Keratinocyte (primary cell): Measurements from ENCODE around the gene FNDC3A. TPM values are rescaled to one million over a fixed set of nuclear protein-coding genes. Genes with fewer than 3 reads are reported as not detected.

Experiments used
- DNase-seq: peaks from one replicate; pipeline ENCODE4 v3.0.0-alpha.2; 2011; ENCODE audit warnings: low read depth, missing footprints, low spot score
- FAIRE-seq: peaks from 2 replicates; lab custom pipeline; 2011; peaks lifted over from hg19 to GRCh38; lab: Jason Lieb, UNC
- H2AFZ ChIP-seq: 2 replicates; pipeline ENCODE4 v1.6.0; 2012; ENCODE audit warnings: low read length, control low read depth, inconsistent platforms; ENCODE audit not compliant: control insufficient read depth
- H3K27ac ChIP-seq: 2 replicates; pipeline ENCODE4 v1.5.1; 2011; ENCODE audit warnings: low read length; ENCODE audit not compliant: control insufficient read depth, insufficient read depth
- H3K27me3 ChIP-seq: 3 replicates; pipeline ENCODE4 v1.6.0; 2011; ENCODE audit warnings: low read length; ENCODE audit not compliant: control insufficient read depth, insufficient read depth; ENCODE audit errors: extremely low read depth
- H3K36me3 ChIP-seq, 2 experiments: 2 replicates in 1 of 2; 3 replicates in 1 of 2; pipeline ENCODE4 v1.5.1; 2011; ENCODE audit warnings: low read length in 2 of 2, mild to moderate bottlenecking in 1 of 2; ENCODE audit not compliant: control insufficient read depth in 2 of 2, insufficient read depth in 2 of 2; ENCODE audit errors: extremely low read depth in 1 of 2
- H3K4me1 ChIP-seq: 3 replicates; pipeline ENCODE4 v1.5.1; 2011; ENCODE audit warnings: low read length; ENCODE audit not compliant: control insufficient read depth, insufficient read depth; ENCODE audit errors: extremely low read depth
- H3K4me2 ChIP-seq: 3 replicates; pipeline ENCODE4 v1.6.0; 2011; ENCODE audit warnings: low read depth, low read length; ENCODE audit not compliant: control insufficient read depth, insufficient read depth; ENCODE audit errors: extremely low read depth
- H3K4me3 ChIP-seq, 3 experiments: fragments of 200-600 bp in 1 of 3; sonication (generic) in 1 of 3; 2 replicates in 2 of 3; 3 replicates in 1 of 3; pipeline ENCODE4 v1.5.1; 2011 to 2016; ENCODE audit warnings: low read length in 3 of 3, mild to moderate bottlenecking in 3 of 3, control low read depth in 2 of 3, inconsistent platforms in 1 of 3, low read depth in 1 of 3, mixed read lengths in 1 of 3, mixed run types in 1 of 3, moderate library complexity in 1 of 3; ENCODE audit not compliant: control insufficient read depth in 2 of 3, insufficient read depth in 2 of 3; ENCODE audit errors: extremely low read depth in 1 of 3
- H3K79me2 ChIP-seq: 2 replicates; pipeline ENCODE4 v1.6.0; 2012; ENCODE audit warnings: low read length; ENCODE audit not compliant: control insufficient read depth, insufficient read depth
- H3K9ac ChIP-seq: 3 replicates; pipeline ENCODE4 v1.6.0; 2011; ENCODE audit warnings: low read length; ENCODE audit not compliant: control insufficient read depth, insufficient read depth; ENCODE audit errors: extremely low read depth
- H3K9me1 ChIP-seq: 3 replicates; pipeline ENCODE4 v1.6.0; 2011; ENCODE audit warnings: low read length; ENCODE audit not compliant: control insufficient read depth, insufficient read depth; ENCODE audit errors: extremely low read depth
- H3K9me3 ChIP-seq: 2 replicates; pipeline ENCODE4 v1.5.1; 2012; ENCODE audit warnings: low read depth, low read length; ENCODE audit not compliant: control insufficient read depth
- H4K20me1 ChIP-seq: 3 replicates; pipeline ENCODE4 v1.6.0; 2011; ENCODE audit warnings: low read length; ENCODE audit not compliant: control insufficient read depth, insufficient read depth; ENCODE audit errors: extremely low read depth
- CTCF ChIP-seq, 3 experiments: IDR thresholded peaks in 1 of 3; conservative IDR thresholded peaks in 1 of 3; optimal IDR thresholded peaks in 1 of 3; 2 replicates in 2 of 3; 3 replicates in 1 of 3; pipeline versions ENCODE3 to v1.5.1; 2011; ENCODE audit warnings: low read length in 3 of 3, mild to moderate bottlenecking in 3 of 3, moderate library complexity in 2 of 3, control low read depth in 1 of 3, inconsistent platforms in 1 of 3; ENCODE audit not compliant: insufficient read depth in 2 of 3; ENCODE audit errors: extremely low read depth in 1 of 3
- EZH2 ChIP-seq: IDR thresholded peaks from one replicate; pipeline ENCODE4 v1.6.1; 2012; ENCODE audit warnings: inconsistent platforms, mild to moderate bottlenecking, low read length, moderate library complexity
- dilution Hi-C: fragments of 300-500 bp; cut with MboI; formaldehyde crosslinking; loops from one replicate; pipeline ENCODE4 v1.7.0; 2020; ENCODE audit warnings: low sequenced_read_pairs; ENCODE audit not compliant: extremely low pct_ligation_motif_present
- polyA plus RNA-seq, 5 experiments: library from polyadenylated mRNA; depleted of rRNA in 3 of 5; stranded (reverse) in 3 of 5; stranded (forward) in 1 of 5; unstranded in 1 of 5; fragments of >200 nt; gene quantifications; 1 replicate in 1 of 5; 2 replicates in 3 of 5; 3 replicates in 1 of 5; pipeline versions ENCODE4 v1.2.1 to v1.2.3, GENCODE V29; 2011 to 2012; ENCODE audit warnings: missing spikeins in 2 of 5, low read depth in 1 of 5, low replicate concordance in 1 of 5

FNDC3A gene
- polyA plus RNA-seq, 1 donor (not counting 4 experiments of a cell fraction or from before 2014, with no cell fraction given), result 28.4 TPM

GRCh38 chr13:49247643-49248621, 272.2 kb downstream of the FNDC3A start, which contains the start of gene CDADC1:
TSS of gene CDADC1 (plus strand) at chr13:49247925. CDS start at chr13:49248038, 113 bp downstream.
- Histone ChIP-seq H2AFZ (peak within 1 kb of the TSS; percentile 100), H3K27ac (peak within 1 kb of the TSS; percentile 90), H3K4me3 (peak within 1 kb of the TSS; percentile 72 to 95 (median 76)), H3K4me1 (peaks cover 3% of the 10 kb centered on the region), H3K4me2 (peak within 1 kb of the TSS; percentile 97), H3K9me3 (no peaks in the 10 kb centered on the region), H4K20me1 (no peaks in the 10 kb centered on the region), H3K27me3 (peaks cover 3% of the 10 kb centered on the region), H3K79me2 (peaks cover 10% of the 10 kb centered on the region), H3K9ac (peak within 1 kb of the TSS; percentile 97), H3K9me1 (no peaks in the 10 kb centered on the region), H3K36me3 (peaks cover 0 to 2% of the 10 kb centered on the region in 2 experiments)
- TF ChIP-seq CTCF (optimal IDR thresholded peaks at IDR 0.05 in 1 of 3, IDR thresholded peaks at IDR 0.05 in 1 of 3, conservative IDR thresholded peaks at IDR 0.05 in 1 of 3; ENCODE audit: extremely low read depth in 1 of 3, insufficient read depth in 2 of 3, low read length in 3 of 3) (peak in 2 of 3 experiments; percentile 3 to 9), EZH2 (no peak)
- FAIRE-seq (peak; percentile 81), DNase-seq (peak; percentile 52)
- dilution Hi-C loops, result no loop called here

GRCh38 chr13:49248622-49249002, 272.9 kb downstream of the FNDC3A start:
- H3K9me3 ChIP-seq, result no peaks in the 10 kb centered on the region
- H3K79me2 ChIP-seq, result peaks cover 10% of the 10 kb centered on the region
- DNase-seq (no peak), FAIRE-seq (peak; percentile 59)
- peak overlapping the region; percentile 97 for H3K9ac ChIP-seq
- H3K4me3 ChIP-seq, result peak overlapping the region; percentile 72 to 95 (median 76)
- H2AFZ ChIP-seq, result peak overlapping the region; percentile 100
- H3K4me2 ChIP-seq, result peak overlapping the region; percentile 97
- H3K9me1 ChIP-seq, result no peaks in the 10 kb centered on the region
- TF ChIP-seq EZH2 (no peak), CTCF (optimal IDR thresholded peaks at IDR 0.05 in 1 of 3, IDR thresholded peaks at IDR 0.05 in 1 of 3, conservative IDR thresholded peaks at IDR 0.05 in 1 of 3; ENCODE audit: extremely low read depth in 1 of 3, insufficient read depth in 2 of 3, low read length in 3 of 3) (peak in 2 of 3 experiments; percentile 1 to 12)
- peak overlapping the region; percentile 90 for H3K27ac ChIP-seq
- peaks cover 3% of the 10 kb centered on the region for H3K27me3 ChIP-seq
- H3K36me3 ChIP-seq, result peaks cover 0 to 2% of the 10 kb centered on the region in 2 experiments
- H4K20me1 ChIP-seq, result no peaks in the 10 kb centered on the region
- H3K4me1 ChIP-seq, result peaks cover 3% of the 10 kb centered on the region
- dilution Hi-C loops, result no loop called here
